SJSA1 (cell line): ENCODE results near the gene LIN7A. TPM values are rescaled to one million over a fixed set of nuclear protein-coding genes. Genes with fewer than 3 reads are reported as not detected.
A peak's percentile ranks its signal among the peaks of the same experiment; 100 is the strongest.

Source experiments
- DNase-seq, 2 experiments: peaks; one replicate each; pipeline ENCODE4 v3.0.0-alpha.2; 2015 to 2020; ENCODE audit warnings: low spot score in 2 of 2, low read depth in 1 of 2
- H3K27ac ChIP-seq: fragments of 250-450 bp; sonication (Bioruptor Pico); 2 replicates; pipeline ENCODE4 v1.5.1; 2020; ENCODE audit warnings: mild to moderate bottlenecking, moderate library complexity
- H3K27me3 ChIP-seq: fragments of 250-450 bp; sonication (Bioruptor Pico); replicated peaks from 2 replicates; pipeline ENCODE4 v1.5.1; 2020; ENCODE audit warnings: mild to moderate bottlenecking, moderate library complexity
- H3K36me3 ChIP-seq: fragments of 250-450 bp; sonication (Bioruptor Pico); 2 replicates; pipeline ENCODE4 v1.5.1; 2020; ENCODE audit warnings: mild to moderate bottlenecking
- H3K4me1 ChIP-seq: fragments of 250-450 bp; sonication (Bioruptor Pico); replicated peaks from 2 replicates; pipeline ENCODE4 v1.6.1; 2021; ENCODE audit warnings: mild to moderate bottlenecking
- H3K4me3 ChIP-seq: fragments of 250-450 bp; sonication (Bioruptor Pico); 2 replicates; pipeline ENCODE4 v1.5.1; 2020; ENCODE audit warnings: mild to moderate bottlenecking
- H3K9me3 ChIP-seq: fragments of 250-450 bp; sonication (Bioruptor Pico); replicated peaks from 2 replicates; pipeline ENCODE4 v1.5.1; 2020; ENCODE audit warnings: mild to moderate bottlenecking
- total RNA-seq: library from RNA; depleted of rRNA; stranded (reverse); fragments of >200 nt; shearing (Covaris generic); gene quantifications from 2 replicates; pipeline ENCODE4 v1.2.3, GENCODE V29; 2014; rRNA removed

Gene LIN7A
- total RNA-seq = 2.4 and 4.0 TPM in 2 replicates

- H3K9me3 ChIP-seq = no peaks in the 10 kb centered on the region
- H3K36me3 ChIP-seq = no peaks in the 10 kb centered on the region
- peak within 1 kb of the TSS; percentile 44 for H3K4me3 ChIP-seq
- peaks cover 13% of the 10 kb centered on the region for H3K4me1 ChIP-seq
- peaks cover 51% of the 10 kb centered on the region for H3K27me3 ChIP-seq
- H3K27ac ChIP-seq = no peak within 1 kb of the TSS
- peak in 1 of 2 experiments; percentile 39 for DNase-seq
Observed at GRCh38 chr12:80937391-80938238, at the start of gene LIN7A. Gene LIN7A (minus strand): TSS chr12:80937934. CDS start chr12:80937722, 212 bp downstream.

GRCh38 chr12:80986224-80986623 is 48.5 kb upstream of the LIN7A start:
- Histone ChIP-seq H3K27ac (no peak overlapping the region), H3K36me3 (no peaks in the 10 kb centered on the region), H3K9me3 (no peaks in the 10 kb centered on the region), H3K27me3 (no peaks in the 10 kb centered on the region; the same call in 1 of the 2 replicates), H3K4me1 (no peaks in the 10 kb centered on the region), H3K4me3 (no peak overlapping the region)
- DNase-seq = no peak

- H3K4me1 ChIP-seq = no peaks in the 10 kb centered on the region
- H3K36me3 ChIP-seq = no peaks in the 10 kb centered on the region
- H3K27me3 ChIP-seq = no peaks in the 10 kb centered on the region; the same call in 1 of the 2 replicates
- no peak for DNase-seq
- H3K9me3 ChIP-seq = no peaks in the 10 kb centered on the region
- no peak overlapping the region for H3K4me3 ChIP-seq
- H3K27ac ChIP-seq = no peak overlapping the region
Observed at GRCh38 chr12:80979816-80980215, 42.1 kb upstream of the LIN7A start.

- no peaks in the 10 kb centered on the region for H3K4me1 ChIP-seq
- no peak overlapping the region for H3K27ac ChIP-seq
- no peak for DNase-seq
- no peaks in the 10 kb centered on the region; the same call in 1 of the 2 replicates for H3K27me3 ChIP-seq
- no peak overlapping the region for H3K4me3 ChIP-seq
- H3K36me3 ChIP-seq = no peaks in the 10 kb centered on the region
- no peaks in the 10 kb centered on the region for H3K9me3 ChIP-seq
Observed at GRCh38 chr12:80979251-80979650, 41.5 kb upstream of the LIN7A start.

GRCh38 chr12:80977346-80977745 is 39.6 kb upstream of the LIN7A start:
- no peak for DNase-seq
- no peaks in the 10 kb centered on the region for H3K4me1 ChIP-seq

GRCh38 chr12:80968326-80968725 is 30.6 kb upstream of the LIN7A start:
- H3K27me3 ChIP-seq = no peaks in the 10 kb centered on the region
- H3K27ac ChIP-seq = no peak overlapping the region
- no peaks in the 10 kb centered on the region for H3K9me3 ChIP-seq
- no peaks in the 10 kb centered on the region for H3K36me3 ChIP-seq
- H3K4me3 ChIP-seq = no peak overlapping the region
- no peaks in the 10 kb centered on the region for H3K4me1 ChIP-seq
- no peak for DNase-seq

More at GRCh38 chr12:80977346-80977745, 39.6 kb upstream of the LIN7A start:
- Histone ChIP-seq H3K36me3 (no peaks in the 10 kb centered on the region), H3K27ac (no peak overlapping the region), H3K9me3 (no peaks in the 10 kb centered on the region), H3K4me3 (no peak overlapping the region), H3K27me3 (no peaks in the 10 kb centered on the region)

GRCh38 chr12:80967565-80967964 is 29.8 kb upstream of the LIN7A start:
- Histone ChIP-seq H3K4me3 (no peak overlapping the region), H3K9me3 (no peaks in the 10 kb centered on the region), H3K27ac (no peak overlapping the region), H3K36me3 (no peaks in the 10 kb centered on the region), H3K4me1 (no peaks in the 10 kb centered on the region), H3K27me3 (no peaks in the 10 kb centered on the region)
- DNase-seq = no peak

- no peak overlapping the region for H3K27ac ChIP-seq
- H3K4me3 ChIP-seq = no peak overlapping the region
- H3K4me1 ChIP-seq = no peaks in the 10 kb centered on the region
- DNase-seq = no peak
- no peaks in the 10 kb centered on the region for H3K9me3 ChIP-seq
- H3K36me3 ChIP-seq = no peaks in the 10 kb centered on the region
- no peaks in the 10 kb centered on the region for H3K27me3 ChIP-seq
Observed at GRCh38 chr12:80966001-80966400, 28.3 kb upstream of the LIN7A start.

- no peaks in the 10 kb centered on the region for H3K4me1 ChIP-seq
- peaks cover 5% of the 10 kb centered on the region; the same call in 1 of the 2 replicates for H3K27me3 ChIP-seq
- no peaks in the 10 kb centered on the region for H3K9me3 ChIP-seq
- no peak for DNase-seq
- H3K27ac ChIP-seq = no peak overlapping the region
- H3K36me3 ChIP-seq = no peaks in the 10 kb centered on the region
- no peak overlapping the region for H3K4me3 ChIP-seq
Observed at GRCh38 chr12:80958162-80958561, 20.4 kb upstream of the LIN7A start.

GRCh38 chr12:80954857-80955520 is 17.3 kb upstream of the LIN7A start:
- Histone ChIP-seq H3K4me3 (no peak overlapping the region), H3K9me3 (no peaks in the 10 kb centered on the region), H3K27me3 (peaks cover 5% of the 10 kb centered on the region; the same call in 1 of the 2 replicates), H3K4me1 (no peaks in the 10 kb centered on the region), H3K36me3 (no peaks in the 10 kb centered on the region), H3K27ac (no peak overlapping the region)
- DNase-seq = no peak

GRCh38 chr12:80952443-80952842 is 14.7 kb upstream of the LIN7A start:
- H3K4me3 ChIP-seq = no peak overlapping the region
- H3K4me1 ChIP-seq = no peaks in the 10 kb centered on the region
- no peaks in the 10 kb centered on the region for H3K36me3 ChIP-seq
- no peaks in the 10 kb centered on the region for H3K9me3 ChIP-seq
- DNase-seq = no peak
- H3K27me3 ChIP-seq = peaks cover 5% of the 10 kb centered on the region; the same call in 1 of the 2 replicates
- no peak overlapping the region for H3K27ac ChIP-seq

- no peak for DNase-seq
- Histone ChIP-seq H3K4me3 (no peak overlapping the region), H3K27ac (no peak overlapping the region)
Observed at GRCh38 chr12:80946591-80946990, 8.9 kb upstream of the LIN7A start.

GRCh38 chr12:80943338-80943737 is 5.6 kb upstream of the LIN7A start:
- H3K36me3 ChIP-seq = no peaks in the 10 kb centered on the region
- no peak for DNase-seq
- no peaks in the 10 kb centered on the region for H3K9me3 ChIP-seq
- peaks cover 3% of the 10 kb centered on the region for H3K27me3 ChIP-seq
- no peaks in the 10 kb centered on the region for H3K4me1 ChIP-seq
- no peak overlapping the region for H3K4me3 ChIP-seq
- no peak overlapping the region for H3K27ac ChIP-seq

More at GRCh38 chr12:80946591-80946990, 8.9 kb upstream of the LIN7A start:
- Histone ChIP-seq H3K27me3 (no peaks in the 10 kb centered on the region), H3K9me3 (no peaks in the 10 kb centered on the region), H3K36me3 (no peaks in the 10 kb centered on the region), H3K4me1 (no peaks in the 10 kb centered on the region)

- Histone ChIP-seq H3K4me1 (peaks cover 6% of the 10 kb centered on the region), H3K9me3 (no peaks in the 10 kb centered on the region), H3K27ac (no peak overlapping the region), H3K4me3 (no peak overlapping the region), H3K36me3 (no peaks in the 10 kb centered on the region), H3K27me3 (peaks cover 13% of the 10 kb centered on the region)
- DNase-seq = no peak
Observed at GRCh38 chr12:80941916-80942315, 4.2 kb upstream of the LIN7A start.
